Fibroblast of villous mesenchyme (primary cell): ENCODE results near the gene PLBD2. TPM values are rescaled to one million over a fixed set of nuclear protein-coding genes. Genes with fewer than 3 reads are reported as not detected.

Source experiments
- DNase-seq: peaks from one replicate; pipeline ENCODE4 v3.0.0-alpha.2; 2010; ENCODE audit warnings: low read depth
- H3K4me3 ChIP-seq: 2 replicates; pipeline ENCODE4 v1.5.1; 2011; ENCODE audit warnings: low read depth, mild to moderate bottlenecking, low read length
- CTCF ChIP-seq: IDR thresholded peaks from 2 replicates; pipeline ENCODE4 v1.5.1; 2012; ENCODE audit warnings: low read depth, mild to moderate bottlenecking, low read length; ENCODE audit not compliant: insufficient read depth
- total RNA-seq: library from RNA; depleted of rRNA; stranded (reverse); fragments of >200 nt; gene quantifications from 2 replicates; pipeline ENCODE4 v1.2.3, GENCODE V29; 2012

Gene PLBD2
- total RNA-seq, 1 donor, result 27.6 TPM

DNA sequence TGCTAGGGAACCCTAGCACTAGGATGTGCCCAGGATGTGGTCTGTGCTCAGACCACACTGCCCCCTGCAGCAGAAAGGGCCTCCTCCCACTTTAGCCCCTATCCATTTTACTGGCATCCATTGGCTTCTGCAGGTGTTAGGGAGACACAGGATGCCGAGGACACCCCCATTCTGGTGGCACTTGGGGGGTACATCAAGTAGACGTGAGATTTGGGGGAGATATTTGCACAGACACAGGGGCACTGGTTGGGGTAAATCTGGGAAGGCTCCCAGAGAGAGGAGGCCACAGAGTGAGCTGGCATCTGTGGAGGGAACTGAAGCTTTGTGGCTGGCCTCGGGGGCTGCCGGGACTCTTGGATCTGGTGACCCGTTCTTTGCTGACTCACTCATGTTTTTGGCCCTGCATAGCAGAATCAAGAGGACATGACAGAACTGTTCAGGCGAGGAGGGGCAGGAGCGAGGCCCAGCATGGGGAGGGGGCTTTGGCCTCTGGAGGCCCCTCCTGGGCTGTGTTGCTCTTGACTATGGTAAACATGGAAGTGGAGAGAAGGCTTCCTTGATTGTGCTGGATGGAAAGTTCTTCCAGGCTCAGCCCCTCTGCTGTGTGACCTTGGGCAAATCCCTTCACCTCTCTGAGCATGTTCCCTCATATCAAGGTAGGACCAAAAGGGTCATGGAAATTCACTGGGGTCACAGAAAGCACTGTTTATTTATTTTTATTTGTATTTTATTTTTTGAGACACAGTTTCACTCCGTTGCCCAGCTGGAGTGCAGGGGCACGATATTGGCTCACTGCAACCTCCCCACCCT is 1.8 kb downstream of the PLBD2 start:
- peak; percentile 6 for DNase-seq
- TF ChIP-seq CTCF, result peak; percentile 23
- H3K4me3 ChIP-seq, result no peak overlapping the region

DNA sequence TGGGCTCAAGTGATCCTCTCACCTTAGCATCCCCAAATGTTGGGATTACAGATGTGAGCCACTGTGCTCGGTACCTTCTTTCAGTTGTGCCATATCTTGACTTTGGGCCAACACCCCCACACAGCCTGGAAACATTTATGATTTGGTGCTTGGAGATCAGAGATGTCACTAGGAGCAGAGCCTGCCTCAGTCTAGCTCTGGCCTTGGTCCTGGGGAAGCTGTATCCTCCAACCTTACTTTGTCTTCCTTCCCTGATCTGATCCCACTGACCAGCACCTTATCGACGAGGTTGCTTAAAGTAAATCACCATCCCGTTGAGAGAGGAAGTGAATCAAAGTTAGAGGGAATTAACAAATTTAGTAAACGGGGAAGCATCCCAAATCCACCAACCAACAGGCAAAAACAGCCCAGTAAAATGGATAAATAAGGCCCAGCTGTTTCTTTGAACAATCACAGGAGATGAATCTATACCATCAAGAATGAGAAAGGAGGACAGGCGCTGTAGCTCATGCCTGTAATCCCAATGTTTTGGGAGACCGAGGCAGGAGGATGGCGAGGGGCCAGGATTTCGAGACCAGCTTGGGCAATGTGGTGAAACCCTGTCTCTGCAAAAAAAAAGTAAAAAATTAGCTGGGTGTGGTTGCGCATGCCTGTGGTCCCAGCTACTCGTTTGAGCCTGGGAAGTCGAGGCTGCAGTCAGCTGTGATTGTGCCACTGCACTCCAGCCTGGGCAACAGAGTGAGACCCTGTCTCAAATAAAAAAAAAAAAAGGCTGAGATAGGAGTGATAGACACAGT is 3.4 kb downstream of the PLBD2 start:
- H3K4me3 ChIP-seq, result no peak overlapping the region
- DNase-seq, result peak; percentile 36
- TF ChIP-seq CTCF, result no peak

DNA sequence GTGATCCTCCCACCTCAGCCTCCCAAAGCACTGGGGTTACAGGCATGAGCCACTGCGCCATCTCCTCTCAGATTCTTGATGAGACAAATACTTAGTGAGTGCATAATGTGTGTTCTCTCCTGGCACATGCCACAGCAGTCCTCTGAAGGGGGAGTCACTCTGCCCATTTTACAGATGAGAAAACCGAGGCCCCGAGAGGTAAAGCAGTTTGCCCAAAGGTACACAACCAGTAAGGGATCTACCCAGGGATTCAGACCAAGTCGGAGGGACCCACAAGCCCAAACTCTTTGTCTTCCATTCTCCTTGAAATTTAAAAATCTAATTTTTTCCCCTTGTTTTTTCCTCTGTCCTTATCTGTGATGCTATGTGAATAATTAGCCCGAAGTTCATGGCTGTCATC is 6.3 kb downstream of the PLBD2 start:
- no peak for TF ChIP-seq CTCF
- no peak overlapping the region for H3K4me3 ChIP-seq
- no peak for DNase-seq

DNA sequence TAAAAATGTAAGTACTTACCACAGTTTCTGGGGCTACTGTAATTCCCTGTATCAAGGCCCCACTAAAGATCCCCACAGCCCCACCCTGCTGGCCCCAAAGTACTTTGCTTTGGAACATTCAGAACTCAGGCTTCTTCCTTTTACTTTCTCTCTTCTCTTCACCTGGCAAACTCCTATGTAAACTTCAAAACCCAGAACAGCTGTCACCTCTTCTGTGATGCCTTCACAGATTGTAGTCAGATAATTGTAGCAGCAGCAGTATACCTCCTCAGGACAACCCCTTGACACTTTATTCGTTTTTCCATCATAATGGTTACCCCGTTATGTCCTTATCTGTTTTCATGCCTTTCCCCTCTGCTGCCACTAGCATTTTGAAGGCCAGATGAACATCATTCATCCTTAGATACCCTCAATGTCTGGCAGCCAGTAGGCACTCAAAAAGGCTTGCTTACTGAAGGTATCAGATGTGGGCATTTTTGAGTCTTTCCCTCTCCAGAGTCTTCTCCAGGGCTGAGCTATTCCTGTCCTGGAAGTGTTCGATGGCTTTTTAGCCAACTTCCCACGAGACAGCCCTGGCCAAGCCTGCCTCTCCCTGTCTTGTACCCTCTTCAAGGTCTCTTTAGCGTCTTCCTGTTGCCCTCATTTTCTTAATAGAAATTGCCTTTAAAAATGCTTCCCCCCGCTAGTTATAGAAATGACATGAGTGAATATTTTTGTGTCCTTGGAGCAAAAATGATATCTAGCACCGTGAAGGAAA is 7.4 kb downstream of the PLBD2 start:
- H3K4me3 ChIP-seq, result no peak overlapping the region
- DNase-seq, result no peak
- TF ChIP-seq CTCF, result no peak

- no peak overlapping the region for H3K4me3 ChIP-seq
- TF ChIP-seq CTCF, result no peak
- no peak for DNase-seq
These were observed 8.4 kb downstream of the PLBD2 start for GRCh38 chr12:113366827-113367226.

GRCh38 chr12:113368331-113368730 is 9.9 kb downstream of the PLBD2 start:
- H3K4me3 ChIP-seq, result no peak overlapping the region
- DNase-seq, result no peak
- no peak for TF ChIP-seq CTCF
